GM19397 (cell line): ENCODE measurements around the gene CHCHD10.
"Not testable (repeated sequence)": the region's sequence is repeated elsewhere in the genome, so short reads cannot be mapped to it uniquely, and the experiment has no call there.

Experiments
- ATAC-seq: cut with Tn5 transposase; IDR thresholded peaks from one replicate; pipeline ENCODE4 v1.9.1; 2021; ENCODE audit warnings: mild to moderate bottlenecking, moderate library complexity; ENCODE audit not compliant: unreplicated experiment

Gene CHCHD10

GRCh38 chr22:23751441-23751996 lies 16.3 kb downstream of the CHCHD10 start:
- peak; percentile 2 for ATAC-seq

GRCh38 chr22:23750714-23751440 lies 16.9 kb downstream of the CHCHD10 start, which contains the start of gene ZNF70:
ZNF70 (minus strand) TSS chr22:23751112; CDS start chr22:23745140, 5,972 bp downstream.
- peak; percentile 77 for ATAC-seq

- ATAC-seq = no peak
These were observed 17.4 kb downstream of the CHCHD10 start for GRCh38 chr22:23750367-23750713.

GRCh38 chr22:23749841-23750301 lies 17.9 kb downstream of the CHCHD10 start:
- ATAC-seq = no peak

GRCh38 chr22:23745791-23746190 lies 22.0 kb downstream of the CHCHD10 start:
- ATAC-seq = no peak

GRCh38 chr22:23744485-23744884 lies 23.3 kb downstream of the CHCHD10 start:
- ATAC-seq = no peak

GRCh38 chr22:23744001-23744400 lies 23.8 kb downstream of the CHCHD10 start:
- no peak for ATAC-seq

- no peak for ATAC-seq
These were observed 24.5 kb downstream of the CHCHD10 start for GRCh38 chr22:23743303-23743705.

- no peak for ATAC-seq
These were observed 25.1 kb downstream of the CHCHD10 start for GRCh38 chr22:23742505-23743264.

- no peak for ATAC-seq
These were observed 30.1 kb downstream of the CHCHD10 start for GRCh38 chr22:23737696-23738095.

GRCh38 chr22:23728108-23728507 lies 39.7 kb downstream of the CHCHD10 start:
- not testable (repeated sequence) for ATAC-seq

GRCh38 chr22:23722724-23723123 lies 45.0 kb downstream of the CHCHD10 start:
- no peak for ATAC-seq

GRCh38 chr22:23722160-23722559 lies 45.6 kb downstream of the CHCHD10 start:
- no peak for ATAC-seq

- ATAC-seq = no peak
These were observed 46.9 kb downstream of the CHCHD10 start for GRCh38 chr22:23720855-23721254.

- no peak for ATAC-seq
These were observed 49.2 kb downstream of the CHCHD10 start for GRCh38 chr22:23718371-23719165.

- peak; percentile 90 for ATAC-seq
These were observed 50.7 kb downstream of the CHCHD10 start for GRCh38 chr22:23716811-23717801.
